Measurements from ENCODE around the gene AP5Z1.

Gene AP5Z1

GRCh38 chr7:4775250-4775847 is at the start of gene AP5Z1:
Gene AP5Z1 (plus strand): TSS chr7:4775623. CDS start chr7:4775716, 93 bp downstream.
- DNase-seq, result peak; percentile 95

DNA sequence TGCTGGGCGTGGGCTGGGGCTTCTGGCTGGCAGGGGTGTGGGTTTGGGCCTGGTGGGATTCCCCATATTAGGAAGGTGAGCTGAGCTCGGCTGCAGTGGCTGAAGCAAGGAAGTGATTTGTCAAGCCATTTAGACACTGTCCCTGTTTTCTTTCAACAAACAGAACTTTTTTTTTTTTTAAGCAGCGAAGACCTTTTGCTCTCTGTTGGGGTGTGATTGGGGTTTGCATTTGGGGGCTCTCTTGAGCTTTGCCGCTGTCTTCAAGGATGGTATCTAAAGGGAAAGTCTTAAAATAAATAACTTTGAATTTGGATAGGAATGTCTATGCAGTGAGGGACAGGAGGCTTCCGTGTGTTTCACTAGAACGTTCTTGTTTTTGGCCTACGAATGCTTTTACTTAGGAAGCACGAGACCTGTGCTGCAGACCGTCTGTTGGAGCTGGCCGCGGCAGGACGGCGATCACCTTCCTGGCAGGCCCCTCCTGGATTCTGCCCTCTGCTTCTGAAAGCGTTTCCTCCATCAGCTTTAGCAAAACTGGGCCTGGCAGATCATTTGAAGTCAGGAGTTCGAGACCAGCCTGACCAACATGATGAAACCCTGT is 49.5 kb upstream of the AP5Z1 start:
- no peak for DNase-seq

- no peak for DNase-seq
These were observed 48.9 kb upstream of the AP5Z1 start for GRCh38 chr7:4726566-4726965.

DNA sequence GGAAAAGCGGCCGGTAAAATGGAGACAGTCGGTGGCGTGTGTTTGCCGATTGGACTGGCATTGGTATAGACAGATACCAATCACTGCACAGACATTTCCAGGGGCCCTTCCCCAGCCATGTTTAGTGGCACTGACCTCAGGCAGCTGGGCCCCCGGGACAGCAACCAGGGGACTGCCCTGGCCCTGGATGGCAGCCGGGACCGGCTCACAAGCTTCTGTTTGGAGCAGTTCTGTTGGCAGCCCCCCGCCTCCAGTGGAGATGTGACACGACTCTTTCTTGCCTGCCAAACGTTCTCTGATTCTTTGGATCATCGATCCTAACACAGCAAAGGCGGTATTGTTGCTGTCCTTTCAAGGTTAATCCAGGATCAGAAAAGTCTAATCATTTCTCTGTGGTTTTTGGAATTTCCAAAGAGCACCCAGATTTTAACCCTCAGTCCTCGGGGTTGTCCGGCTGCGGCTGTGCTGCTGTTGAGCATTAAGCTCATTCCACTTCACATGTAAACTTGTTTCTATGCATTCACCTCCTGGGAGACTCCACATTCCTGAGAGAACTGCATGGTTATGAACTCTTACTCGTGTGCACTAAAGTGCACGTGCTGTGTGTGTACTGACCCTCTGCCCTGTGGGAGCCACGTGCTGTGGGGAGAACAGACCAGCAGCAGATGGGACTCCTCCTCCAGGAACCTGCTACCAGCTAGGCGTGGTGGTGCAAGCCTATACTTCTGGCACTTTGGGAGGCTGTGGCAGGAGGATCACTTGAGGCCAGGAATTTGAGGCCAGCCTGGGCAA is 47.3 kb upstream of the AP5Z1 start:
- no peak for DNase-seq

DNA sequence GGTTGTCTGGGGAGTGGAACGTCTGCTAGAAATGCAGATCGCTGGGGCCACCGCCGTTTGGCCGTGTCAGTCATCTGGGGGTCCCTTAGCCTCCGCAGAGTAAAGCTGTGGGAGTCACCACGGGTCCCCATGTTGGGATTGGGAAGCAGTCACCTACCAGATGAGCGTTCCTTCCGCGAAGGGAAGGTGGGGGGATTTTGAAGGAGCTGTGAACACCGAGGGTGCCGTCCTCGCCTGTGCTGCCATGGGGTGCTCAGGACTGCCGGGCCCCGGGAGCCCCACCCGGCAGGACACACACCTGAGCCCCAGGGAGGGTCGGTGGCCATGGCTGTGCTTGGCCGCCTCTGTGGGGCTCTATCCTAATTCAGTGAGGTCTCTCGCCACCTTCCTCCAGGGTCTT is 46.2 kb upstream of the AP5Z1 start:
- DNase-seq, result no peak

GRCh38 chr7:4730276-4730675 is 45.1 kb upstream of the AP5Z1 start:
- DNase-seq, result no peak

GRCh38 chr7:4730971-4731370 is 44.5 kb upstream of the AP5Z1 start:
- no peak for DNase-seq

- DNase-seq, result no peak
These were observed 43.6 kb upstream of the AP5Z1 start for GRCh38 chr7:4731803-4732202.

GRCh38 chr7:4733936-4734528 is 41.4 kb upstream of the AP5Z1 start:
- DNase-seq, result no peak

DNA sequence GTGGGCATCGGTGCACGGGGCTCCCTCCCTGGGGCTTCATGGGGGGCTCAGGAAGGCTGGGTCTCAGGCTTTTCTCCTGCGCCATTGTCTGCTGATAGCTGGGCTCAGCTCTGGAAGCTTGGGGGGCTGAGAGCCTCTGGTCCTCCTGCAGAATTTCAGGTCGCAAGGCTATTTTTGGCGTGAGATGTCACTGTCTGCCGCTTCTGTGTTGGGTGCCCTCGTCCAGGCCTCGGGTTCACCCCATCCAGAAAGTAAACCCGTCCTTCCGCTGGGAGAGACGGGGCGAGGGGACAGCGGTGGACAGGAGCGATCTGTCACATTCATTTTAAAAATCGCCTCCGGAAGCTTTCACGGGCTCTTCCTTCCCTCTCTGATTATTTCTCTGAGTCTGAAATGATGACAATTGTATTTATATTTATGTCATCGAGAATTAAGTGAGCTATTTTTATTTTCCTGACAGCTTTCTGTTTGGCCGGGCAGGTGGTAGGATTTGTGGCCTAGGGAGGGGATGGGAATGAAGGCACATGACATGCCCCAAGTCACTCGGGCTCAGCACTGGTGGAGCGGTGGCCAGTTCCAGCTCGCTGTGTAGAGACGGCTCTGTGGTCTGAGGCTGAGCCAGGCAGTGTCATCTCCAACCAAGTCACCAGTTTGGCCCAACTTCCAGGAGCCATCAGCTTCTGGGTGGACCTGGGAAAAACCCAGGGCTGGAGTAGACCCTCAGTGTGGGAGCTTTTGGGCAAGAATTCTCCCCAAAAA is 40.7 kb upstream of the AP5Z1 start:
- no peak for DNase-seq

DNA sequence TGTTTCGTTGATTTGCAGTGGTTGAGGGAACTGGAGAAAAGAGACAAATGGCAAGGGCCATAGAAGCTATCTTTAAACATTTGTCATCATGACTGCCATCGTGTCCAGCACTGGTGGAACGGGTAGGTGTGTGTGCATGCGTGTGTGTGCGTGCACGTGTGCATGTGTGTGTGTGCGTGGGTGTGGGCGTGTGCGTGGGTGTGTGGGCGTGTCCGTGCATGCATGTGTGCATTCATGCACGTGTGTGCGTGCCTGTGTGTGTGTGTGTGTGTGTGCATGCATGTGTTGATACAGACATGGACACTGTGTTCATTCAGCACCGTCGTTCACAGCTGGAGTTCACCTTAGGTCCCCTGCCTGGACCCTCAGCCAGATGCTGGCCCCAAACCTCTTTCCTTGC is 38.1 kb upstream of the AP5Z1 start:
- no peak for DNase-seq

GRCh38 chr7:4738711-4739527 is 36.5 kb upstream of the AP5Z1 start:
- no peak for DNase-seq

DNA sequence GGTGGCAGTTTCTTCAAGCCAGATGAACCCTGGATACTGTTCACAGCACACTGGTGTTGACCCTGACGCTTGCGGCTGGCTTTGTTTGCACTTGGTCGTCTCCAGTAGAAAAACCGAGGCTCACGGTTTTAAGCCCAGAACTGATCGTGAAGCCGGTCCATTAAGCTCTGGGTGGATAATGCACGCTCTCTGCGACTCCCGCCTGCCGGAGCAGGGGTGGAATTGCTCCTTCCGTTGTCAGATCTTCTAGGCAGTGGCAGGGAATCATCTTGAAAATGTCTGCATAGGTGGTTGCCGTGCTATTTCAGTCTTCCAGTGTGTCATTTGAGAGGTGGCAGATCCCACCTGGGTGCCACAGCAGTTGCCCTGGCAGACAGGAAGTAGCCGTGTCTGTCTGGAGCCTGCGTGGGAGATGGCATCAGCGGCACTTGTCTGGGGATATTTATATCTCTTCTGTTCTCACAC is 35.9 kb upstream of the AP5Z1 start:
- peak; percentile 70 for DNase-seq

GRCh38 chr7:4740796-4741195 is 34.6 kb upstream of the AP5Z1 start:
- no peak for DNase-seq

DNA sequence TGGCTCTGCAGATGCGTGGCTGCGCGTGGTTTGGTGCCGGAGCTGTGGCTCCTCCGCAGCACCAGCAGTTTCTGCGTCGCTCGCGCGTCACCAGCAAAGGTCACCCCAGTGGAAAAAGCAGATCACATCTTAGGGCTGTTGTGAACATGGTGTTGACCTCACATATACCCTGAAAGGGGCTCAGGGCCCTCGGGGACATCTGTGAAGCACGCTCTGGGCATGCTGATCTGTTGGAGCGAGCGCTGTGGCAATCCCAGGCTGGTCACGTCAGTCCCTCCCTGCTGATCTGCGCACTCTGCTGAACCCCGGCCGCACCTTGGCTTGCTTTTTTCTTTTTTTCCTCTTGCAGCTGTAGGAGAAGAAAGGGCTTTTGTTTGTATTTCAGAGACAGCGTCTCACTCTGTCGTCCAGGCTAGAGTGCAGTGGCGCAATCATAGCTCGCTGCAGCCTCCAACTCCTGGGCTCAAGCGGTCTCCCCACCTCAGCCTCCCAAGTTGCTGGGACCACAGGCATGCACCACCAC is 33.3 kb upstream of the AP5Z1 start:
- DNase-seq, result no peak

GRCh38 chr7:4742852-4743251 is 32.6 kb upstream of the AP5Z1 start:
- DNase-seq, result no peak

DNA sequence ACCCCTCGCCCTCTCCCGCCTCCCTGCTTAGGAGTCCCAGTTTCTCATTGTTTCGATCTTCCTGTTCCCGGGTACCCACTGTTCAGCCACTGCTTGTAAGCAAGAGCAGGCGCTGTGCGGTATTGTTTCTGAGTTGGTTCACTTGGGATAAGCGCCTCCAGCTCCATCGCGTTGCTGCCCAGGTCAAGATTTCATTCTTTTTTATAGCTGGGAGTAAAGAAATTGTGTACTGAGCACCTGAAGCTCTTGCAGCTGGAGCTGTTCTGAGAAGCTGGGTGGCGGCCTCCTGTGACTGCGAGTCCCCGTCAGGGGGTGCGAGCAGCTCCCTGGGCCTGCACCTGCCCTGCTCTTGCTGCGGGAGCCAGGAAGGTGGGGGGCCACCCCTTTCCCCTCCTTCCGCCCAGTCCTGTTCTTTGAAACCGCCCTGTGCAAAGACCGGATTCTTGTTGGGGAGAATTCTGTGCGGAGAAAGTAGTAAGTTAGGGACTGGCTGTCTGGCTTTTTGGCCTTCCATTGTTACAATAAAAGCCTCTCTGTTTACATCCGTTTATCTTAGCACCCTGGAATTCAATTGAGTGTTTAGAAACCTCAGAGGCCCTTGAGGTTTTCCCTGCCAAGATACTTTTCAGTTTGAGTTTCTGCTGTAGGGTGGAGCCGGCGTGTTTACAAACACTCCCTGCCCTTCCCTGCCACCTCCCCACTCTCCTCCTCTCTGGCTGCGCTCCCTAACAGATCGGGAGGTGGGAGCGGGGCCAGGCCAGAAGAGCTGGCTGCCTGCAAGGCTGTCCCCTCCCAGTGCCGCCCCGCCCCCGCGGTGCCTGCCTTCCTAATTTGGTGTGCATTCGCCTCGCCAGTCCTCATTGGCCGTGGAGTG is 30.8 kb upstream of the AP5Z1 start:
- peak; percentile 96 for DNase-seq

DNA sequence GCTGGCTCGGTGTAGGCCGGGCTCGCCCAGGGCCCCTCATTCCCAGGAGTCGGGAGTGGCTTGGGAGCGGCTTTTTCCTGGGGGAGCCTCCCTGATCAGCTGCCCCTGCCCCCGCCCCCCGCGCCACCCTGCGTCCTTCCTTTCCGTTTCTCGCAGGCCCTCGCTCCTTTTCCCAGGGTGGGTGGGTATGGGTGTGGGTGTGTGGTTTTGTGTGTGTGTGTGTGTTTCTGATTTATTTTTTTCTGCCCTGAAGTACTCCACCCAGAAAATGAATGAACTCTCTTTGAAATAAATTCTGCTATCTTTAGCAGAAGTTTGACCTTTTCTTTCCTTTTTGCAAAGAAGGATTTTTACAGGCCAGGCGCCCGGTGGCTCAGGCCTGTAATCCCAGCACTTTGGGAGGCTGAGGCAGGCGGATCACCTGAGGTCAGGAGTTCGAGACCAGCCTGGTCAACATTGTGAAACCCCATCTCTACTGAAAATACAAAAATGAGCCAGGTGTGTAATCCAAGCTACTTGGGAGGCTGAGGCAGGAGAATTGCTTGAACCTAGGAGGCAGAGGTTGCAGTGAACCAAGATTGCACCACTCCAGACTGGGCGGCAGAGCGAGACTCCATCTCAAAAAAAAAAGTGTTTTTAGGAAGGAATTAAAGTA is 30.0 kb upstream of the AP5Z1 start:
- DNase-seq, result no peak

GRCh38 chr7:4745971-4746919 is 29.2 kb upstream of the AP5Z1 start:
- DNase-seq, result no peak

Data from NCI-H1092 (cell line).